ENCODE results near the gene LRRTM4. TPM values are rescaled to one million over a fixed set of nuclear protein-coding genes. Genes with fewer than 3 reads are reported as not detected.

The LRRTM4 gene
- total RNA-seq, 1 experiment from 2014 or later, result 12.0 TPM

DNA sequence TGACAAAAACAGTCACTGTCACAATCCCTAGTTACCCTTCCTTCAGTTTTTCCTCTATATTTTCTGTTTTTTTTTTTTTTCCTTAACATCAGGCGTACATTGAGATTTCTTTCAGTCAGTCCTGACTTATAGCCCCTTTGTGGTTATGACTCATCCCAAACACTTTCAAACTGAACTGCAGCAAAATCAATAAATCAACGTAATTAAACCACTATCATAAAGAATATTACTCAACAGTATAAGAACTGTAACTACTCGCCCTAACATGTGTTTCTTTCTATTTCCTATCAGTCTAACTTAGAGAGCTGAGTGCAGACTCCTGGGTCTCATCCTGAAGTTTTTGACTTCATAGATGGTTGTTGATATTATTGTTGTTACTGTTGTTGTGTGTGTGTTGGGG lies 523.5 kb downstream of the LRRTM4 start:
- H3K27ac ChIP-seq (ENCODE audit: insufficient read length, low read depth, low read length), result no peak overlapping the region
- no peak overlapping the region for H3K4ac ChIP-seq (ENCODE audit: low read depth, low read length)
- no peak overlapping the region for H3K14ac ChIP-seq (ENCODE audit: insufficient read depth, low read length)
- H3K9me3 ChIP-seq (ENCODE audit: control insufficient read depth, low read depth, low read length), result no peaks in the 10 kb centered on the region
- H2BK120ac ChIP-seq (ENCODE audit: low read depth, low read length, poor library complexity, severe bottlenecking), result no peak overlapping the region
- H3K27me3 Mint-ChIP-seq (ENCODE audit: low read depth), result no peaks in the 10 kb centered on the region
- no peak overlapping the region for H2AFZ ChIP-seq (ENCODE audit: low read length)
- no peak overlapping the region for H4K5ac ChIP-seq (ENCODE audit: insufficient read length, low read depth, low read length)
- 100% methylated on average over 1 of the region's 3 CpGs for WGBS (ENCODE audit: extremely low coverage, insufficient read length, low lambda C conversion rate)
- no peaks in the 10 kb centered on the region for H3K79me1 ChIP-seq (ENCODE audit: insufficient read depth, low read depth, low read length, poor library complexity, severe bottlenecking)
- H3K23me2 ChIP-seq (ENCODE audit: insufficient read length, low read depth, low read length, poor library complexity, severe bottlenecking), result no peaks in the 10 kb centered on the region
- no peak overlapping the region for H2AK5ac ChIP-seq (ENCODE audit: insufficient read length, low read length)
- H2BK5ac ChIP-seq (ENCODE audit: insufficient read length, low read length), result no peak overlapping the region
- H3K4me3 Mint-ChIP-seq, result no peak overlapping the region
- no peaks in the 10 kb centered on the region for H3K27me3 ChIP-seq (ENCODE audit: insufficient read depth, low read length)
- no peaks in the 10 kb centered on the region; the same call in 1 of the 2 replicates for H3K4me1 ChIP-seq (ENCODE audit: insufficient read depth, low read length)
- H3K79me2 ChIP-seq (ENCODE audit: insufficient read depth, low read length), result no peaks in the 10 kb centered on the region
- no peak for DNase-seq
- no peak overlapping the region for H2BK12ac ChIP-seq (ENCODE audit: insufficient read length, low read depth, low read length)
- H3K18ac ChIP-seq (ENCODE audit: insufficient read length, low read depth, low read length), result no peak overlapping the region
- H3K4me2 ChIP-seq (ENCODE audit: insufficient read depth, insufficient read length, low read length), result no peak overlapping the region
- no peak overlapping the region for H2BK15ac ChIP-seq (ENCODE audit: low read depth, low read length)
- no peak overlapping the region for H3K56ac ChIP-seq (ENCODE audit: insufficient read length, low read depth, low read length)
- H3K36me3 Mint-ChIP-seq (ENCODE audit: insufficient read depth in 1 of 3, low read depth in 3 of 3), result peaks cover 0 to 6% (median 4%) of the 10 kb centered on the region in 3 experiments; a peak in 4 of 7 replicates
- peaks cover 1 to 4% of the 10 kb centered on the region in 2 experiments; a peak in 3 of 5 replicates for H3K9me3 Mint-ChIP-seq
- no peak overlapping the region for H4K91ac ChIP-seq (ENCODE audit: insufficient read length, low read depth, low read length)
- peaks cover 2 to 9% of the 10 kb centered on the region in 2 experiments; a peak in 3 of 4 replicates for H3K4me1 Mint-ChIP-seq
- H3K27ac Mint-ChIP-seq, result no peak overlapping the region
- H4K8ac ChIP-seq (replicated peaks; ENCODE audit: insufficient read length, low read depth, low read length), result no peak overlapping the region
- H2BK20ac ChIP-seq (ENCODE audit: low read depth, low read length, poor library complexity, severe bottlenecking), result no peak overlapping the region
- no peak overlapping the region for H3K9ac ChIP-seq (ENCODE audit: extremely low read depth, insufficient read length, low read length)
- H3T11ph ChIP-seq (ENCODE audit: low read length), result no peak overlapping the region
- TF ChIP-seq, protein P1, sequence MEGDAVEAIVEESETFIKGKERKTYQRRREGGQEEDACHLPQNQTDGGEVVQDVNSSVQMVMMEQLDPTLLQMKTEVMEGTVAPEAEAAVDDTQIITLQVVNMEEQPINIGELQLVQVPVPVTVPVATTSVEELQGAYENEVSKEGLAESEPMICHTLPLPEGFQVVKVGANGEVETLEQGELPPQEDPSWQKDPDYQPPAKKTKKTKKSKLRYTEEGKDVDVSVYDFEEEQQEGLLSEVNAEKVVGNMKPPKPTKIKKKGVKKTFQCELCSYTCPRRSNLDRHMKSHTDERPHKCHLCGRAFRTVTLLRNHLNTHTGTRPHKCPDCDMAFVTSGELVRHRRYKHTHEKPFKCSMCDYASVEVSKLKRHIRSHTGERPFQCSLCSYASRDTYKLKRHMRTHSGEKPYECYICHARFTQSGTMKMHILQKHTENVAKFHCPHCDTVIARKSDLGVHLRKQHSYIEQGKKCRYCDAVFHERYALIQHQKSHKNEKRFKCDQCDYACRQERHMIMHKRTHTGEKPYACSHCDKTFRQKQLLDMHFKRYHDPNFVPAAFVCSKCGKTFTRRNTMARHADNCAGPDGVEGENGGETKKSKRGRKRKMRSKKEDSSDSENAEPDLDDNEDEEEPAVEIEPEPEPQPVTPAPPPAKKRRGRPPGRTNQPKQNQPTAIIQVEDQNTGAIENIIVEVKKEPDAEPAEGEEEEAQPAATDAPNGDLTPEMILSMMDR (conservative IDR thresholded peaks at IDR 0.05), result no peak
- no peak overlapping the region for H3K23ac ChIP-seq (ENCODE audit: insufficient read length, low read depth, low read length)
- H4K20me1 ChIP-seq (ENCODE audit: control insufficient read depth, insufficient read depth, insufficient read length), result no peaks in the 10 kb centered on the region
